Mucosa of stomach (tissue), 1 donor: ENCODE data around the gene PRDM11.

Source experiments
- H3K27me3 ChIP-seq: one replicate; pipeline ENCODE4 v1.7.0; 2013; ENCODE audit warnings: mild to moderate bottlenecking, low read length; ENCODE audit not compliant: control insufficient read depth, insufficient read depth
- H3K36me3 ChIP-seq: one replicate; pipeline ENCODE4 v1.7.0; 2013; ENCODE audit warnings: low read length; ENCODE audit not compliant: control insufficient read depth, insufficient read depth
- H3K4me1 ChIP-seq: one replicate; pipeline ENCODE4 v1.7.0; 2013; ENCODE audit warnings: mild to moderate bottlenecking, low read length; ENCODE audit not compliant: control insufficient read depth, insufficient read depth
- H3K4me3 ChIP-seq: one replicate; pipeline ENCODE4 v1.7.0; 2013; ENCODE audit warnings: low read length
- H3K9ac ChIP-seq: one replicate; pipeline ENCODE4 v1.7.0; 2013; ENCODE audit warnings: mild to moderate bottlenecking, low read length, moderate library complexity
- H3K9me3 ChIP-seq: one replicate; pipeline ENCODE4 v1.7.0; 2013; ENCODE audit warnings: mild to moderate bottlenecking, low read length, moderate library complexity; ENCODE audit not compliant: control insufficient read depth
- donor health status: Pancreatic carcinoma.

Gene PRDM11

GRCh38 chr11:45184640-45185039, 38.2 kb downstream of the PRDM11 start:
- H3K9me3 ChIP-seq = no peaks in the 10 kb centered on the region
- H3K27me3 ChIP-seq = no peaks in the 10 kb centered on the region
- no peak overlapping the region for H3K4me3 ChIP-seq
- peaks cover 15% of the 10 kb centered on the region for H3K4me1 ChIP-seq
- H3K36me3 ChIP-seq = peaks cover 15% of the 10 kb centered on the region
- H3K9ac ChIP-seq = no peak overlapping the region

- Histone ChIP-seq H3K9ac (no peak overlapping the region), H3K27me3 (no peaks in the 10 kb centered on the region), H3K36me3 (peaks cover 15% of the 10 kb centered on the region)
Observed at GRCh38 chr11:45185228-45185729, 38.8 kb downstream of the PRDM11 start.

GRCh38 chr11:45187375-45187774, 40.9 kb downstream of the PRDM11 start:
- H3K27me3 ChIP-seq = no peaks in the 10 kb centered on the region
- H3K9ac ChIP-seq = no peak overlapping the region
- H3K4me3 ChIP-seq = no peak overlapping the region
- H3K9me3 ChIP-seq = no peaks in the 10 kb centered on the region
- peaks cover 15% of the 10 kb centered on the region for H3K36me3 ChIP-seq
- H3K4me1 ChIP-seq = no peaks in the 10 kb centered on the region

More at GRCh38 chr11:45185228-45185729, 38.8 kb downstream of the PRDM11 start:
- H3K4me1 ChIP-seq = peaks cover 10% of the 10 kb centered on the region
- no peak overlapping the region for H3K4me3 ChIP-seq
- no peaks in the 10 kb centered on the region for H3K9me3 ChIP-seq

DNA sequence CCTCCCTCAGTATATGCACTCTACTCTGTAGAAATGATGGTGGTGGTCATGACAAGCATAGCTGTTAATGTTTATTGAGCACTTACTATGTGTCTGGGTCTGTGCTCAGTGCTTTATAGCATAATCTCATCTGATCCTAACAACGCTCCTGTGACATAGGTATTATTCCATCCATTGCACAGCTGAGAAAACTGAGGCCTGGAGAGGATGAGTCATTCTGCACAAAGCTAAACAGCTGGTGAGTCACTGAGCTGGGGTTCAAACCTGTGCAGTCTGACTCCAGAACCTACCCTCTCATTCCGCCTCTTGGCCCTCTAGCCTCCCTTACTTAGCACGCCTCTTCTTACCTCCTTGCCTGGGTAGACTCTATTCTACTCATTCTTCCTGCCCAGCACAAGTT, 41.7 kb downstream of the PRDM11 start:
- H3K4me3 ChIP-seq = no peak overlapping the region
- no peaks in the 10 kb centered on the region for H3K4me1 ChIP-seq
- no peak overlapping the region for H3K9ac ChIP-seq
- no peaks in the 10 kb centered on the region for H3K9me3 ChIP-seq
- peaks cover 9% of the 10 kb centered on the region for H3K36me3 ChIP-seq
- H3K27me3 ChIP-seq = no peaks in the 10 kb centered on the region

DNA sequence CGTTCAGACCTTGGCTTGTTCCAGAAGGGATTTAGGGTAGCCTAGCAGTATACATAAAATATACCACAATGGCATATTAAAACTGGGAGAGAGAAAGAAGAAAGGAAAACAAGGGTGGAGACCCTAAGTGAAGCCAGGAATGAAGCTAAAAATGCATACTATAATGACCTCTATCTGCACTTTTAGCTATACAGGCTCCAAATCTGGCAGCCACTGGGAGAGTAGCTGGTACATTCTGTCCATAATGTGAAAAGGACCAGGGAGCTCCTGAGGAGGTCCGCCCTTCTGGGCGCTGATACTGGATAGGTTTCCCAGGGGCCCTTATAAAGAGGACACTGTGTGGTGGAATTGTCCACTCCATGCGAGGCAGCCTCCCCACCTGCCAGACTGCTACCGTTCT, 42.8 kb downstream of the PRDM11 start:
- Histone ChIP-seq H3K9ac (no peak overlapping the region), H3K4me1 (no peaks in the 10 kb centered on the region), H3K27me3 (no peaks in the 10 kb centered on the region), H3K36me3 (no peaks in the 10 kb centered on the region), H3K9me3 (no peaks in the 10 kb centered on the region), H3K4me3 (no peak overlapping the region)

GRCh38 chr11:45193695-45194094, 47.3 kb downstream of the PRDM11 start:
- H3K4me1 ChIP-seq = no peaks in the 10 kb centered on the region
- no peak overlapping the region for H3K4me3 ChIP-seq
- no peaks in the 10 kb centered on the region for H3K27me3 ChIP-seq
- H3K36me3 ChIP-seq = no peaks in the 10 kb centered on the region
- H3K9me3 ChIP-seq = no peaks in the 10 kb centered on the region
- no peak overlapping the region for H3K9ac ChIP-seq

DNA sequence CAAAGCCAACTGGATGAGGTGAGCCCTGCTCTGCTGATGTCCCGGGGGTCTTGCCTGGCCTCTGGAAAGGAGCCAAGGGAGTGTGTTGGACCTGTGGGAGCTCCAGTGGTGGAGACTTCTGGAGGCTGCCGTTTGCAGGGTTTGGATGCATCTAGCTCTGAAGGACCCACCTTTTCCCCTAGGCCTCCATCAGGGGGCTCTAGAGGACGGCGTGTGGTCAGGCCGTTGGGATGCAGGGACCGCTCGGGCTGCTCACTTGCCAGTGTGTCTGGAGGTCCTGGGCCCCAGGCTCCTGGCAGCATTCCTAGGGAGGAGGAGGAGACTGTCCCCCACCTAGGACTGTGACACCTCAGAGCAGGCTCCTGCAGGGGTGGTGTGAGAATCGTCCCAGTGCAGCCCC, 58.3 kb downstream of the PRDM11 start:
- Histone ChIP-seq H3K9me3 (no peaks in the 10 kb centered on the region), H3K36me3 (no peaks in the 10 kb centered on the region), H3K4me1 (peaks cover 20% of the 10 kb centered on the region), H3K4me3 (no peak overlapping the region), H3K9ac (no peak overlapping the region), H3K27me3 (no peaks in the 10 kb centered on the region)

DNA sequence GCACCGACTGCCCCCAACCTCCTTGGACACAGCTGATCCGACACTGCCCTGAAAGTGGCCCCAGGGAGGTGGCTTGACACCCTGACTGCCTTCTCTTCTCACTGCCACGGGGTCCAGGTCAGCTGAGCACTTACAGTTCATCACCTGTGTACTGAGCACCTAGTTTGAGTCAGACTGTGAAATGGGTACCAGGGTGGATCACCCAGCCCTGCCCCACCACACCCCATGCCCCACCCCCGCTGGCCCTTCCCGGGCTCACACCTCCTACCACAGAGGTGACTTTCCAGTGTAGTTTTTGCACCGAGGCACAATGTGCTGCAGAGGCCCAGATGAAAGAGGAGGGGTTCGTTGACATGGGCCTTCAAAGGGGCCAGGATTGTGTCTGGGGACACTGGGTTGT, 59.5 kb downstream of the PRDM11 start:
- Histone ChIP-seq H3K9me3 (no peaks in the 10 kb centered on the region), H3K4me3 (no peak overlapping the region), H3K9ac (no peak overlapping the region), H3K4me1 (peaks cover 28% of the 10 kb centered on the region), H3K27me3 (no peaks in the 10 kb centered on the region), H3K36me3 (no peaks in the 10 kb centered on the region)

- Histone ChIP-seq H3K36me3 (peaks cover 4% of the 10 kb centered on the region), H3K9me3 (no peaks in the 10 kb centered on the region), H3K4me3 (no peak overlapping the region), H3K27me3 (no peaks in the 10 kb centered on the region), H3K4me1 (peaks cover 28% of the 10 kb centered on the region), H3K9ac (no peak overlapping the region)
Observed at GRCh38 chr11:45208135-45208534, 61.7 kb downstream of the PRDM11 start.

- Histone ChIP-seq H3K36me3 (peaks cover 4% of the 10 kb centered on the region), H3K27me3 (no peaks in the 10 kb centered on the region), H3K9me3 (no peaks in the 10 kb centered on the region), H3K4me3 (no peak overlapping the region), H3K9ac (peak overlapping the region; percentile 8), H3K4me1 (peaks cover 28% of the 10 kb centered on the region)
Observed at GRCh38 chr11:45209000-45209879, 62.8 kb downstream of the PRDM11 start.

GRCh38 chr11:45209891-45210699, 63.7 kb downstream of the PRDM11 start:
- Histone ChIP-seq H3K27me3 (no peaks in the 10 kb centered on the region), H3K36me3 (peaks cover 4% of the 10 kb centered on the region), H3K9me3 (no peaks in the 10 kb centered on the region), H3K4me3 (no peak overlapping the region), H3K4me1 (peaks cover 28% of the 10 kb centered on the region), H3K9ac (peak overlapping the region; percentile 35)

DNA sequence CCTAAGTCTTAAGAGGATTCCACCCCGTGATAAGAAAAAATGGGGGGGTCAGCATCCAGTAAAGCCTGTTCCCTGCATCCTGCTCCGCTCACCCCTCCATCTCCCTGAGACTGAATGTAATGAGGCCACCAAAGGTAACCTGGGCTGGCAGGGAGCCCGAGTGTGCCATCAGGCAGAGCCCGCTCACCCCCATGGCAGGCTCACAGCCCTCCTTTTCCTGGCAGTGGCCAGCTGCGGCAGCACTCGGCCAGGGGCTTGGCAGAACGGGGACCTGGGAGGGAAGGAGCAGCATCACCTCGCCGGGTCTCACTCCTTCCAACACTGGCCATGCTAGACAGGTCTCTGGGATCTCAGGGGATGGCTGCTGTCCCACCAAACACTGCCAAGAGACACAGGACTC, 64.4 kb downstream of the PRDM11 start:
- no peak overlapping the region for H3K4me3 ChIP-seq
- H3K36me3 ChIP-seq = peaks cover 4% of the 10 kb centered on the region
- H3K27me3 ChIP-seq = no peaks in the 10 kb centered on the region
- H3K9ac ChIP-seq = no peak overlapping the region
- H3K9me3 ChIP-seq = no peaks in the 10 kb centered on the region
- peaks cover 28% of the 10 kb centered on the region for H3K4me1 ChIP-seq
